ENCODE results near the gene RCAN2.

RCAN2 gene

GRCh38 chr6:46248143-46248542, 243.1 kb downstream of the RCAN2 start:
- no peak for DNase-seq

- DNase-seq: no peak
These were observed 244.5 kb downstream of the RCAN2 start for GRCh38 chr6:46246727-46247126.

GRCh38 chr6:46246081-46246480, 245.2 kb downstream of the RCAN2 start:
- DNase-seq: no peak

DNA sequence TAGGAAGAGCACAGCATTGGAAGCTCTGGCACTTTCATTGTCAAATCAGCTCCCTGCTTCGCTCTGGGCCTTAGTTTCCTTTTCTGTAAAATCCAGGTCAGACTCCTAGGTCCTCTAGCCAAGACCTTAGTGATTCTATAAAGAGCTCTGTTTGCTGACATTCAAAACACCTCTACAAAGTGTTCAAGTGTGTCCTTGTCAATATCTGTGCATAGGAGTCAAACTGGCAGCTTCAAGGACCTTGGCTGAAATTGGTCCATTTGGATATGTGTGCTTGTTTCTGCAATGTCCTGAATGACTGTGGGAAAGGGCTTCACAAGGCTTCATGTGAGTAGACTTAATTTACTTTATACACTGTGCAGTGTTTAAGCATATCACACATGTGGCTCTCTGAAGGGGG, 246.6 kb downstream of the RCAN2 start:
- no peak for DNase-seq

GRCh38 chr6:46243754-46244153, 247.5 kb downstream of the RCAN2 start:
- no peak for DNase-seq

GRCh38 chr6:46242921-46243320, 248.3 kb downstream of the RCAN2 start:
- no peak for DNase-seq

DNA sequence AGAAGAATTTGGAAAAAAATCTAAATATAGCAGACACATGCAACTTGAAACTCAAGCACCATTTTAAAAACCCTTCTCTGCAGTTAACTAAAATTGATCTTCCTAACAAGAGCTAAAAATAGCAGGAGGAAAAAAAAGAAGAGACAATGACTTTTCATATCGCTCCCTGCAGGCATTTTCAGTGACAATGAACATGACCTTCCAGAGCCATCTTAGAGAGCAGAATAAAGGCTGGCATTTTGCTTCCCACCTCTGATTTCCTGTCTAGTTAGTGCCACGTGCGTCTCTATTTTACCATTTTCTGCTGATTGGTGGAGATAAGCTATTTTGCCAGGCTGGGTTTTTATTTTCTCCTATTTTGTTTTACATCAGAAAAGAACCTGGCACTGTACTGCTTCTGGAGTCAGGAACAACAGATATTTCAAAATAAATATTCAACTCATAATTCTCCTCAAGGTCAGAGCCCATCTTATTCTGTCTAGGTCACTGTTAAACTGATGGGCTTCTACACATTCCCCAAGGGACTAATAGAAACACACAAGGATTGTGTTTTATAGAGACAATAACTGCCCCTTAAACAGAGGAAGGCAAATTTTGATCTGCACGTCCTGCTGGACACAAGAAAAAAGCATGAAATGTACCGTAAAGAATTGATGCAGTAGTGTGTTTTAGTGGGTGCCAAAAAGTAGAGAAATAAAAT, 250.2 kb downstream of the RCAN2 start:
- no peak for DNase-seq

GRCh38 chr6:46236752-46237151, 254.5 kb downstream of the RCAN2 start:
- DNase-seq: no peak

DNA sequence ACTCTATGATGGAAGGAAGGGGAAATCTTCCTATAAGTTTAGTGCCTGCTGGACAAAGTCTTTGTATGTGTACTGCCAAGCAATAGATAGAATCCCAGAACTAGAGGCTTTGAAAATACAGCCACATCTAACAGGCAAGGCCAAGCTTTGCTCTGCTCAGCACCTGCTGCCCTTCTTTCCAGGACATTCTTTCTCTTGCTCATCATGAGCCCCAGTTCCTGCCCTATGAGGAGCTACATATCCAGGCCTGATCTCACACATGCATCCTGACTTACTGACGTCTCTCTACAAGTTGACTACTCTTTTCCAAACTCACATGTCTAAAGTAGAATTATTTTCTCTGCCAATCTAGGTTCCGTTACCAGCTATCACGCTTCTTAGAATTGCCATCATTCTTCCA, 256.0 kb downstream of the RCAN2 start:
- no peak for DNase-seq

DNA sequence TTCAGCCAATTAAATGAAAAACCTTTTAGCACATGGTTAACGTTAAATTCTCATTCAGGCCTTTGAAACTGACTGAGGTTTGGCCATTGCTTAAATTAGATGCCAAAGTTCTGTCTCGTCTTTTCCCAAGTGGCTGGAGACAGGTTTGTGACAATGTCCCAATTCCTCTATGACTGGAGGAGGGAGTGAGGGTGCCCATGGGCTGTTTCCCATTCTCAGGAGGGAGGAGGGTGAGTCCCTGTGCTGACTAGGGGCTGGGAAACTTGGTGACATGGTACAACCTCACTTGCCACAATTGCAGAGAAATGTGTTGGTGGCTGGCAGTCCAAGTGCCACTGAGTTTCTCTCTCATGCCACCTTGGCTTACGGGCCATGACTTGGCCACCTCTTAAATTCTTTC, 256.5 kb downstream of the RCAN2 start:
- DNase-seq: no peak

GRCh38 chr6:46234156-46234556, 257.1 kb downstream of the RCAN2 start:
- DNase-seq: no peak

GRCh38 chr6:46233129-46233528, 258.1 kb downstream of the RCAN2 start:
- no peak for DNase-seq

GRCh38 chr6:46222286-46222685, 269.0 kb downstream of the RCAN2 start:
- DNase-seq: no peak

DNA sequence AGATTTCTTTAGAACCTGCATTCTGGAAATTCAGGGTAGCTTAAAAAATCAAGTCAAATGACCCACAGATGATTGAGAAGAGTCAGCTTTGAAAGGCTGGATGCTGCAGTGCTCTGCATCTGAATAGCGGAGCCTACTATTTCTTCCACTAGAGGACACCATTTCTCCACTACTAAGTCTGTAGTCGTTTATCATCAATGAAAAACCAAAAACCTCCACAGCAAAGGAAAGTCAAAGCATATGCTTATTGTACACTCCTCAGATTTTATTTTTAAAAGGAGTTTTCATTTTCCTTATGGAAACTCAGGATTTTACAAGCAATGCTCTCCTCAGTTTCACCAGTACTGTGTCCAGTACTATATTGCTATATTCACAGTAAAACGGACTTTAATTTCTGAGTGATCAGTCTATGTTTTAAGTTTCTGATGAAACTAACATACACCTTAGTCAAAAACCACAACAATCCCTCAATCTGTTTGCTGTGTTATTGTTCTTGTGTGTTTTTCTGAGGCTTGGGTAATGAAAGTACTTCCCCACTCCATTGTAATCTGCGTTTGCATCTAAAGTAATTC, 269.9 kb downstream of the RCAN2 start:
- DNase-seq: peak in 1 of 5 experiments; percentile 46

GRCh38 chr6:46220352-46221221, 270.7 kb downstream of the RCAN2 start:
- no peak for DNase-seq

- DNase-seq: no peak
These were observed 271.6 kb downstream of the RCAN2 start for GRCh38 chr6:46219661-46220060.

DNA sequence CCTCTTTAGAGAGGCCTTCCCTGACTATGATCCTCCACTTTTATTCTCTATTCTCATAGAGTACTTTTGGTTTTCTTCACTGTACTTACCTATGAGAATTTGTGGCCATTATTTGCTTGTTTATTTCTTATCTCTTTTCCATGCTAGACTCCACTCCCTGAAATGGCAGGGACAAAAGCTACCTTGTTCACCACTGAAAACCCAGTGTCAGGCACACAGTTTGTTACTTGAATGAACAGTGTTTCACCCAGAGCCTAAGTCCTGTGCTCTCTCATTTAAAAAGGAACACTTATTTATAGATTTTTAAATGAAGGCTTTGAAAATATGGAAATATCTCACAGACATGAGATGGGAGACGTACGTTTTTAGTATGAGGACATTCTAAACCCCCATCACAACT, 272.8 kb downstream of the RCAN2 start:
- DNase-seq: no peak

DNA sequence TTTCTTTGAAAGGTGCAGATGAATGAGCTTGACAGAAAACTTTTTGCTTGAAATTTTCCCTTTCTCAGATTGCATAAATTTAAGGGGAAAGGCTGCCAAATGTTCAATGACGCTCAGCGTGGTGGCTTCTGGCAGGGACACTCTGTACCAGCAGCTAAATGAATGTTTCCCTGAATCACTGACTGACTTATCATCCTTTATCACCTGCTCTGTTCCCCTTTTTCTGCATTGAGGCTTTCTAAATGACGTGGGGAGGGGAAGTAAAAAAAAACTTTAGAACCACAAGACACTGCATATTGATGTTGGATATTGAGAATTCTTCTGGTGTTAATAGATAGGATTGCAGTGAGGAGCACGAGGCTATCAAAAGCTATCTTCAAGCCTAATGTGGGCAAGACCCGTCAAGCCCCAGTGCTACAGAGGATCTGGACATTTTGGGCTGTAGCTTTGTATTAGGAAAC, 273.5 kb downstream of the RCAN2 start:
- no peak for DNase-seq

DNA sequence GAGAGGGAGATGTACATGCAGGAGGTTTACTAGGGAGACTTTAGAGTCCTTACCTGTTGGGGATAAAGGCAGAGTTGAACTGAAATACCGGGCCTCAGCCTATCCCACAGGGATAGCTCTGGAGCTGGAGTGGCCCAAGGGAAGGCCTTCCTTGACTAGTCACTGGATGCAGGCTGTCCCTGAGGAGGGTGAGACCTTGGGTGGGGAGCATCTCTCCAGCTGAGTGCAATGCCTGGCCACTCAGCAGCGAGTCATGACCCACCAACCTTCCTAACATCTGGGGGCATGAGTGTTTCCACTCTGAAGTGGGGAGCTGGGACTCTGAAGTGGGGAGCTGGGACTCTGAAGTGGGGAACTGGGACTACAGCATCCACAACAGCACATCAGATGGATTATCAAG, 274.4 kb downstream of the RCAN2 start:
- no peak for DNase-seq

DNA sequence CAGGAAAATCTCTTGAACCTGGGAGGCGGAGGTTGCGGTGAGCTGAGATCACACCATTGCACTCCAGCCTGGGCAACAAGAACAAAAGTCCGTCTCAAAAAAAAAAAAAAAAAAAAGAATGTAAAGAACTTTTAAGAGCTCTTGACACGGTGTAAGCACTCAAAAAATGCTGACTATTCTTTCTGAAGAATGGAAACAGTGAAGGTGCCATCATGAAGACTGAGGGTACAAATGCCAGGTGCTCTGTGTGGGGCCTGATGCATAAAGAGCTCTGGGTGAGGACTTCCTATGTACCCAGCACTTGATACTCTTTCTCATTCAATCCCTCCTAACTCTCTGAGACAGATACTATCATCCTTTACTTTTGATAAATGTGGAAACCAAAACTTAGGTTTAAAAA, 275.5 kb downstream of the RCAN2 start:
- DNase-seq: no peak

- DNase-seq: no peak
These were observed 276.0 kb downstream of the RCAN2 start for GRCh38 chr6:46215213-46215612.

GRCh38 chr6:46211917-46212316, 279.3 kb downstream of the RCAN2 start:
- DNase-seq: no peak

- DNase-seq: no peak
These were observed 281.0 kb downstream of the RCAN2 start for GRCh38 chr6:46210294-46210693.

DNA sequence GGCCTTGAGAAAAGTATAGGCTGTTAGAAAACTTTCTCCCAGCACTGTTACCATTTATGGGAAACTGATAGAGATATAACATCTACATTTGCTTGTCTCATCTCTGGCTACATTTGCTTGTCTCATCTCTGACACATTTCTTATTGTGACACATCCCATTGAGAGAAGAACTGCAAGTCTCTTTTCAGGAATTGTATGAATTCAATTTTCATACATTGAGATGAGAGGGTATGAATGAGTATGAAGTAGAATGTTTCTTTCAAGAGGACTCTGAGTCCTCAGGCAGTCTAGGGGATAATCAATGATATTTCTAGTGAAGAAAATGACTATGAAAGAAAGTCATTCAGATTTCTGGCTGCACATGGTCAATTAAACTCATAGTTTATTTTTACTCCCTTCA, 282.9 kb downstream of the RCAN2 start:
- DNase-seq: no peak
